Ishikawa (cell line): ENCODE results near the gene KCNQ5.

Experiments used
- CEBPB ChIP-seq: IDR thresholded peaks from 2 replicates; pipeline ENCODE4 v1.6.1; 2012
- CREB1 ChIP-seq: IDR thresholded peaks from 2 replicates; pipeline ENCODE4 v1.6.1; 2012; ENCODE audit warnings: low read depth
- EGR1 ChIP-seq: IDR thresholded peaks from 2 replicates; pipeline ENCODE4 v1.6.1; 2012
- EP300 ChIP-seq: IDR thresholded peaks from 2 replicates; pipeline ENCODE4 v1.6.1; 2012; ENCODE audit warnings: borderline replicate concordance
- FOXM1 ChIP-seq: IDR thresholded peaks from 2 replicates; pipeline ENCODE4 v1.6.1; 2012; ENCODE audit warnings: low read depth, borderline replicate concordance
- RAD21 ChIP-seq: IDR thresholded peaks from 2 replicates; pipeline ENCODE4 v1.6.1; 2012; ENCODE audit warnings: low read depth
- TAF1 ChIP-seq: IDR thresholded peaks from 2 replicates; pipeline ENCODE4 v1.6.1; 2012; ENCODE audit warnings: low read depth, mild to moderate bottlenecking
- TCF12 ChIP-seq: IDR thresholded peaks from 2 replicates; pipeline ENCODE4 v1.6.1; 2012; ENCODE audit warnings: low read depth
- ZBTB7A ChIP-seq: IDR thresholded peaks from 2 replicates; pipeline ENCODE4 v1.6.1; 2012; ENCODE audit warnings: low read depth
- TF ChIP-seq, protein P1 (sequence below): IDR thresholded peaks from 2 replicates; pipeline ENCODE4 v1.6.1; 2012; ENCODE audit warnings: low read depth, mild to moderate bottlenecking
- TF ChIP-seq, protein P2 (sequence below): IDR thresholded peaks from 2 replicates; pipeline ENCODE4 v1.6.1; 2012

DNA sequence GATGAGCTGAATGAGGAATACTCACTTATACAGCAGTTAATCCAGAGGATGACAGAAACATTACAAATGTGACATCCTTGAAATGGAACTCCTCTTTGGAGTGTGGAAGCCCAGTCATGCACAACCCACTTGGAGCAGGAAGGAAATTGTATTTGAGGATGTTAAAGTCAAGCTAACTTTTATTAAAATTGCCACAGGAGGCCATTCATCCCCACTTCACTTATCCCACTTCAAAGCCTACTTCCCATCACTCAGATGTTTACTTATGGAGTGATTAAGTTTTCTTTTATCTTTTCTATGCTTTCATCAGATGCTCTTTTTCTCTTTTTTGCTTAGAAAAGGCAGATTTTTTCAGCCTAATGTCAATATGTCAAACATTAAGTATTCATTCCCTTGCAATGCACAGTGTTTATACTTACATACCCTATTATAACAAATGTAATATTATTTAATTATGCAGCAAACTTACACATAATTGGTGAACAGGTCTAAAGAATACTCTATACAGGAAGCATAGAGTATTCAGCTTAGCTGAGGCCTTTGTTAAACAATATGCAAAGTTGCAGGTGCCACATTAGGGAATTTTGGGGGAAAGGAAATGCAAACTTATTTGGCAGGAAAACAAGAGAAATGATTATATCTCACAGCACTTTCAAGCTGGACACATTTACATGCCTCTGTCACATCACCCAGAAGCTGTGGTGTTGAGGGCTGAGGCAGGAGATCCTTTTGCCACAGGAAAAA, 454.5 kb downstream of the KCNQ5 start:
- TF ChIP-seq CEBPB (no peak), EP300 (no peak), EGR1 (no peak), CREB1 (no peak), RAD21 (no peak), TAF1 (no peak), TCF12 (no peak), ZBTB7A (no peak), FOXM1 (no peak)
- TF ChIP-seq, protein P1, sequence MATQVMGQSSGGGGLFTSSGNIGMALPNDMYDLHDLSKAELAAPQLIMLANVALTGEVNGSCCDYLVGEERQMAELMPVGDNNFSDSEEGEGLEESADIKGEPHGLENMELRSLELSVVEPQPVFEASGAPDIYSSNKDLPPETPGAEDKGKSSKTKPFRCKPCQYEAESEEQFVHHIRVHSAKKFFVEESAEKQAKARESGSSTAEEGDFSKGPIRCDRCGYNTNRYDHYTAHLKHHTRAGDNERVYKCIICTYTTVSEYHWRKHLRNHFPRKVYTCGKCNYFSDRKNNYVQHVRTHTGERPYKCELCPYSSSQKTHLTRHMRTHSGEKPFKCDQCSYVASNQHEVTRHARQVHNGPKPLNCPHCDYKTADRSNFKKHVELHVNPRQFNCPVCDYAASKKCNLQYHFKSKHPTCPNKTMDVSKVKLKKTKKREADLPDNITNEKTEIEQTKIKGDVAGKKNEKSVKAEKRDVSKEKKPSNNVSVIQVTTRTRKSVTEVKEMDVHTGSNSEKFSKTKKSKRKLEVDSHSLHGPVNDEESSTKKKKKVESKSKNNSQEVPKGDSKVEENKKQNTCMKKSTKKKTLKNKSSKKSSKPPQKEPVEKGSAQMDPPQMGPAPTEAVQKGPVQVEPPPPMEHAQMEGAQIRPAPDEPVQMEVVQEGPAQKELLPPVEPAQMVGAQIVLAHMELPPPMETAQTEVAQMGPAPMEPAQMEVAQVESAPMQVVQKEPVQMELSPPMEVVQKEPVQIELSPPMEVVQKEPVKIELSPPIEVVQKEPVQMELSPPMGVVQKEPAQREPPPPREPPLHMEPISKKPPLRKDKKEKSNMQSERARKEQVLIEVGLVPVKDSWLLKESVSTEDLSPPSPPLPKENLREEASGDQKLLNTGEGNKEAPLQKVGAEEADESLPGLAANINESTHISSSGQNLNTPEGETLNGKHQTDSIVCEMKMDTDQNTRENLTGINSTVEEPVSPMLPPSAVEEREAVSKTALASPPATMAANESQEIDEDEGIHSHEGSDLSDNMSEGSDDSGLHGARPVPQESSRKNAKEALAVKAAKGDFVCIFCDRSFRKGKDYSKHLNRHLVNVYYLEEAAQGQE: no peak
- TF ChIP-seq, protein P2, sequence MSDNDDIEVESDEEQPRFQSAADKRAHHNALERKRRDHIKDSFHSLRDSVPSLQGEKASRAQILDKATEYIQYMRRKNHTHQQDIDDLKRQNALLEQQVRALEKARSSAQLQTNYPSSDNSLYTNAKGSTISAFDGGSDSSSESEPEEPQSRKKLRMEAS: no peak
